HCT116 (cell line): ENCODE measurements around the gene HABP2.

Experiments used
- CBX3 ChIP-seq: IDR thresholded peaks from 2 replicates; pipeline ENCODE4 v1.6.1; 2012; ENCODE audit warnings: low read depth
- CTCF ChIP-seq, 3 experiments: fragments of 200-600 bp in 1 of 3; sonication (generic) in 1 of 3; IDR thresholded peaks in 2 of 3; conservative IDR thresholded peaks in 1 of 3; 2 replicates each; pipeline ENCODE4 v1.5.1; 2012 to 2017; ENCODE audit warnings: low read depth in 2 of 3, low read length in 2 of 3, antibody characterized with exemption in 1 of 3, borderline replicate concordance in 1 of 3, control low read depth in 1 of 3, mild to moderate bottlenecking in 1 of 3, mixed read lengths in 1 of 3, mixed run types in 1 of 3, moderate library complexity in 1 of 3; ENCODE audit not compliant: insufficient read depth in 1 of 3
- EGR1 ChIP-seq: IDR thresholded peaks from 2 replicates; pipeline ENCODE4 v1.6.1; 2012; ENCODE audit warnings: low read depth
- EZH2phosphoT487 ChIP-seq: fragments of 200-600 bp; IDR thresholded peaks from 2 replicates; pipeline ENCODE4 v1.6.1; 2018; ENCODE audit warnings: antibody characterized with exemption, borderline replicate concordance
- JUND ChIP-seq: IDR thresholded peaks from 2 replicates; pipeline ENCODE4 v1.6.1; 2012
- POLR2AphosphoS5 ChIP-seq: IDR thresholded peaks from 2 replicates; pipeline ENCODE4 v1.6.1; 2011; ENCODE audit warnings: mild to moderate bottlenecking, low read depth, low read length, moderate library complexity
- RAD21 ChIP-seq: IDR thresholded peaks from 2 replicates; pipeline ENCODE4 v1.6.1; 2012; ENCODE audit warnings: low read depth, mild to moderate bottlenecking
- SRF ChIP-seq: IDR thresholded peaks from 2 replicates; pipeline ENCODE4 v1.6.1; 2012; ENCODE audit warnings: low read depth
- TCF7L2 ChIP-seq: IDR thresholded peaks from 2 replicates; pipeline ENCODE4 v1.7.0; 2011; ENCODE audit warnings: borderline replicate concordance, inconsistent platforms; ENCODE audit not compliant: insufficient read depth, insufficient read length; ENCODE audit errors: extremely low read depth
- ZNF274 ChIP-seq: fragments of 200-500 bp; sonication (Bioruptor generic); IDR thresholded peaks from 2 replicates; pipeline ENCODE4 v1.6.1; 2014; ENCODE audit warnings: mild to moderate bottlenecking, low read depth, low read length, inconsistent platforms

GRCh38 chr10:113576852-113577251 is 24.0 kb downstream of the HABP2 start:
- TF ChIP-seq RAD21: no peak
- no peak for TF ChIP-seq CTCF (IDR thresholded peaks at IDR 0.05 in 2 of 3, conservative IDR thresholded peaks at IDR 0.05 in 1 of 3; ENCODE audit: borderline replicate concordance in 1 of 3, insufficient read depth in 1 of 3, low read depth in 2 of 3, low read length in 2 of 3)
- no peak for TF ChIP-seq ZNF274
- TF ChIP-seq EGR1: no peak
- TF ChIP-seq JUND: no peak
- TF ChIP-seq EZH2phosphoT487: no peak
- no peak for TF ChIP-seq POLR2AphosphoS5
- TF ChIP-seq SRF: no peak
- no peak for TF ChIP-seq CBX3
- no peak for TF ChIP-seq TCF7L2
